Left lobe of liver (tissue), 2 donors: Measurements from ENCODE around the gene HYCC1. TPM values are rescaled to one million over a fixed set of nuclear protein-coding genes. Genes with fewer than 3 reads are reported as not detected.
"Not testable (repeated sequence)": the region's sequence is repeated elsewhere in the genome, so short reads cannot be mapped to it uniquely, and the experiment has no call there.

Experiments used
- ATAC-seq: fragments of 200-7000 bp; cut with Tn5 transposase; one replicate; pipeline ENCODE4 v1.9.1; 2020; ENCODE audit warnings: mild to moderate bottlenecking, moderate library complexity
- DNase-seq: peaks from one replicate; pipeline ENCODE4 v3.0.0-alpha.2; 2020; ENCODE audit warnings: low spot score
- total RNA-seq: library from RNA; stranded (reverse); gene quantifications from one replicate; pipeline ENCODE4 v1.2.1, GENCODE V29; 2021
- donor health status: DM: no; HTN: no; CAD: no; lungs with moderate emphysema.
- donor health status: DM: no; HTN: yes; CAD: no.

HYCC1 gene
- total RNA-seq, 1 donor from 2014 or later = 14.7 TPM

GRCh38 chr7:22989643-22990587, 24.0 kb downstream of the HYCC1 start:
- DNase-seq (no peak), ATAC-seq (no peak)

GRCh38 chr7:22985436-22985835, 28.5 kb downstream of the HYCC1 start:
- ATAC-seq (no peak), DNase-seq (no peak)

GRCh38 chr7:22983257-22983855, 30.6 kb downstream of the HYCC1 start:
- DNase-seq (no peak), ATAC-seq (no peak)

GRCh38 chr7:22980422-22980821, 33.5 kb downstream of the HYCC1 start:
- DNase-seq (no peak), ATAC-seq (no peak)

GRCh38 chr7:22979861-22980260, 34.1 kb downstream of the HYCC1 start:
- no peak for ATAC-seq
- DNase-seq = no peak

- ATAC-seq (no peak), DNase-seq (no peak)
These were observed 34.7 kb downstream of the HYCC1 start for GRCh38 chr7:22979251-22979650.

GRCh38 chr7:22974636-22975035, 39.3 kb downstream of the HYCC1 start:
- not testable (repeated sequence) for ATAC-seq, DNase-seq

GRCh38 chr7:22972207-22972606, 41.7 kb downstream of the HYCC1 start:
- no peak for DNase-seq
- no peak for ATAC-seq

GRCh38 chr7:22969010-22969431, 44.9 kb downstream of the HYCC1 start:
- ATAC-seq (no peak), DNase-seq (no peak)

Other genes with a start within 250 kb of the HYCC1 start
- 146 TPM for gene TOMM7, start 191.3 kb downstream of the HYCC1 start, total RNA-seq
- gene KLHL7, start 91.7 kb upstream of the HYCC1 start, total RNA-seq = 8.6 TPM
- 16.5 TPM for gene NUP42, start 167.9 kb upstream of the HYCC1 start, total RNA-seq
- 5.0 TPM for gene GPNMB, start 232.6 kb upstream of the HYCC1 start, total RNA-seq